Left hindlimb (tissue), 1 donor: Measurements from ENCODE around the gene SINHCAF.
"Not testable (repeated sequence)": the region's sequence is repeated elsewhere in the genome, so short reads cannot be mapped to it uniquely, and the experiment has no call there.

Source experiments
- DNase-seq: peaks from one replicate; pipeline ENCODE4 v3.0.0-alpha.2; 2018

Gene SINHCAF, protein sequence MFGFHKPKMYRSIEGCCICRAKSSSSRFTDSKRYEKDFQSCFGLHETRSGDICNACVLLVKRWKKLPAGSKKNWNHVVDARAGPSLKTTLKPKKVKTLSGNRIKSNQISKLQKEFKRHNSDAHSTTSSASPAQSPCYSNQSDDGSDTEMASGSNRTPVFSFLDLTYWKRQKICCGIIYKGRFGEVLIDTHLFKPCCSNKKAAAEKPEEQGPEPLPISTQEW

DNA sequence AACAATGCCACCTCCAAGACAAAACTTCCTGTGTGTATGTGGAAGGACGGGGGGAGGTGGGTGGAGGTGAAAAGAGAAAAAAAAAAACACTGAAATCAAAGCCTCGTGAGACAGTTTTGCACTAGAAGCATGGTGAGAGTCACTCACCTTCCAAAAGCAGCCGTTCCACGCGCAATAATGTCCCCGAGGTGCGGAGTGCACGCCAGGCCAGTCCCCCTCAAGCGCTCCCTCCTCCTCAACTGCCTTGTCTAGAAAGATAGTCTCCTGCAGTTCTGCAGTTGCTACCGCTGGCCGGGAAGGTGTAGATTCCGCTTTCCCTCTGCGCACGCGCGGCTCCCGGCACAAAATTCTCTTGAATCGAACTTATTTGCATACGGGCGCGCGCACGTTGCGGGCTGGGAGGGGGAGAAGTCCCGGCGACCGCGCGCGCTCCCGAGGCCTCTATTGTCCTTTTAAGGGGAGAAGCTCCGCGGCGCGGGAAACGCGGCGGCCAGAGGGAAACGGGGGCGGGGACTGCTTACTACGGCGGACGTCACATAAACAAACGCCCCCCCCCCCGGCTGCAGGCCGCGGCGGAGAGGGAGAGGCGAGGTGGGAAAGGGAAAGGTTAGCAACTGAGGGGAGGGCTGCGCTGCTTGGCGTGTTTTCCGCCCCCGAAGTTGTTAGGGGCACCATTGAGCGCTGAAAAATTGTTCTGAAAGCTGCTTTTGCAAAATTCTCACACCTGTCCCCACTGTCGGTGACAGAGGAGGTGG is at the start of gene SINHCAF:
TSS of gene SINHCAF (minus strand) at position 274 of the 755 bp plus-strand sequence. CDS start 27,946 bp downstream, outside the sequence.
- DNase-seq: peak; percentile 99

- DNase-seq: not testable (repeated sequence)
Measured at GRCh38 chr12:31375422-31375821, 49.5 kb upstream of the SINHCAF start.

- no peak for DNase-seq
Measured at GRCh38 chr12:31371256-31371620, 45.3 kb upstream of the SINHCAF start.

GRCh38 chr12:31370531-31371255 is 44.7 kb upstream of the SINHCAF start:
- peak; percentile 33 for DNase-seq

DNA sequence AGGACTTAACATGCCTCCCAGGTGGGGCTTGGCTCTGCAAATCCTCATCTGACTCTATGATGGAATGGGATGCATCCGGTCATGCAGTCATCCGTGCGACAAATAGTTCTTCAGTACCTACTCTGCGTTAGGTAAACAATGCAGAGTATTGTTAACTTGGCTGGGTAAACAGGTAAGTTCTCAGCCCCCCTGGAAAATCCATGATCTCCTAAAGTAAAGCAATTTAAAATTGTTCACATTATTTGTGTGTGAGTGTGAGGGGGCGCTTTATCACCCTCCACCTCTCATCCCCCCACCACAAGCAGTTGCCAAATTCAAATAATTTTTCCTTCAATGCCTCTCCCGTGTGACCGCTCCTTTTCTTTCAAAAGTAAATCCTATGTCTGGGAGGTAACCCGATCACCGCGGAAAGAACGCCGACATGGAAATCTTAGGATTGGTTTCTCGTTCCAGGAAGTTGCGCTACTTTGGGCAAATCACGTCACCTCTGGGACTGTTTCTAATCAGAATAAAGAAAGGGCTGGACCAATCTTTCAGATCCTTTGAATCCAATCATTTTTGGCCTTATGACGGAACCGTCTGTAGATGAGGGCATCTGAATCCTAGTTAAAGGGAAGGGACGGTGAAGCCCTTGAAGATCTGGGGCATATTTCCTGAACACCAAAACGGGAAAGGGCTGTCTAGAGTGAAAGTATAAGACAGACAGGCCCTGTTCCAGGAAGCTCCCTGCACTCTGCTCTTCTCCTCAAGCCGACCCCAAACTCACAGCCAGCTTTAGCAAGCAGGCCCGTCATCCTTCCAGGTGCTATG is 44.0 kb upstream of the SINHCAF start:
- DNase-seq: peak; percentile 81

DNA sequence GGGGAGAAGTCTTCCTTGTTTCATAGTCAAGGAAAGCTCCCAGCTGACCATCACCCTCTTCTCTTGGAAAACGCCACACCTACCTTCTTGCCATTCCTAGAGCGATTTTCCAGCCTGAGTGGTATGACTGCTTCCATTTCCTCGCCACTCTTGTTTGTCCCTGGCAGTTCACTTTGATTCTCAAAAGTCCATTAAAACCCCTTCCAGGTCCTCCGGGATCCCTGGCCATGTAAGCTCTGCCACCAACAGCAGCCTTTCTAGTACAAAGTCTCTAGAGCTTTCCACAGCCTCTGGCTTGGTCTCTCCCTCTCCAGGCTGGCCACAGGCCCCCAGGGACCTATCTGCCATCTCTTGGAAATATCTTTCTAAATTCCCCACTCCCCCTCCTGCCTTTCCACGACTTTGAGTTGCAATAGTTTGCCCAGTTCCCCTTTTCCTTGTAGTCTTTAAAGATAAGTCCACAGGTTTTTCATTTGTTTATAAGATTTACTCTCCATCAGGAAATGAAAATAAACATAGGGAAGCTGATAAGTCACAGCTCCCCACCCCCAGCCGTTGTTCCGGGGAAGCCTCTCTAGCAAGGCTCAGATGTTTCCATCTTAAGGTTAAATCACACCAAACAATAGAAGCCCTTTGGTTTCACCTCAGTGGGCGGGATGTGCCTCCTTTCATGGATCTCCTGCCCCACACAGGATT is 42.9 kb upstream of the SINHCAF start:
- peak; percentile 35 for DNase-seq

GRCh38 chr12:31366104-31366621 is 40.2 kb upstream of the SINHCAF start:
- DNase-seq: no peak

GRCh38 chr12:31363831-31364230 is 37.9 kb upstream of the SINHCAF start:
- no peak for DNase-seq

DNA sequence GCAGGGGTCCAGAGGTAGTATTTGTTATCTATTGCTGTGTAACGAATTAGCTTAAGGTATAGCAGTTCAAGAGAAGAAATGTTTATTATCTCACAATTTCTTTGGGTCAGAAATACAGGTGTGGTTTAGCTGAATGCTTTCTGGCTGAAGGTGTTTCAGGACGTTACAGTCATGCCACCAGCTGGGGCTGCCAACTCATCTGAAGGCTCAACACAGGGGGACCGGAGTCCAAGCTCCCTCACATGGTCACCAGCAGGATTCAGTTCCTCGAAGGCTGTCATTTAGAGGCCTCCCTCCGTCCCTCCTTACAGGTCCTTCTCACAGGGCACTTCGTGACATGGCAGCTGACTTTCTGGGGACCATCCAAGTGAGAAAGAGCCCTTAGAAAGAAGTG is 37.5 kb upstream of the SINHCAF start:
- no peak for DNase-seq

DNA sequence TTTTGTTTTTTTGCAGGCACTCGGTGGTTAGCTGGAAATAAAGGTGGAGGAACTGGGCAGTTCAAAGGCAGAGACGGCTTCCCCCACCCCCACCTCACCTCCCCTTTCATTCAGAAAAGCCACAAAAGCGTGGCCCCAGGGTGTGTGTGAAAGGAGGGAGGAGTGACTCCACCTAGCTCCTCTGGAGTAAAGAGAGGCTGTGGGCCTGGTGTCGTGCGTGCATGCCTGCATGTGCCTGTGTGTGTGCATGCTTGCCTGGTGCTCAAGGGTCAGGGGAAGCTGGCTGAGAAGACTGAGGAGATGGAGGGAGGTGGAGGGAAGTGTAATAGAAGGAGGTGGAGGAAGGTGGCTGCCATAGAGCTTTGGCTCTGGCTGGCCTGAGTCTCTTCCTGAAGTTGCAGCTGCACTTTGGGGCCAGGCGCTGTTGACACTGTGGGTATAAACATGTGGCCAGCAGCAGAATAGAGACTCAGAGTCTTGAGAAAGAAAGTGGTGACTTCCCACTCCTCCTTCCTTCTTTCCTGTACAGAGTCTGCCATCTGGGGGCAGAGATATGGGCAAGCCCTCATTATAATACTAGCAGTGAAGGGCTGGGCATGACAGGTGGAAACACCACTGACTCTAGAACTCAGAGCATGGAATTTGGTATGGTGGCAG is 36.9 kb upstream of the SINHCAF start:
- DNase-seq: no peak

DNA sequence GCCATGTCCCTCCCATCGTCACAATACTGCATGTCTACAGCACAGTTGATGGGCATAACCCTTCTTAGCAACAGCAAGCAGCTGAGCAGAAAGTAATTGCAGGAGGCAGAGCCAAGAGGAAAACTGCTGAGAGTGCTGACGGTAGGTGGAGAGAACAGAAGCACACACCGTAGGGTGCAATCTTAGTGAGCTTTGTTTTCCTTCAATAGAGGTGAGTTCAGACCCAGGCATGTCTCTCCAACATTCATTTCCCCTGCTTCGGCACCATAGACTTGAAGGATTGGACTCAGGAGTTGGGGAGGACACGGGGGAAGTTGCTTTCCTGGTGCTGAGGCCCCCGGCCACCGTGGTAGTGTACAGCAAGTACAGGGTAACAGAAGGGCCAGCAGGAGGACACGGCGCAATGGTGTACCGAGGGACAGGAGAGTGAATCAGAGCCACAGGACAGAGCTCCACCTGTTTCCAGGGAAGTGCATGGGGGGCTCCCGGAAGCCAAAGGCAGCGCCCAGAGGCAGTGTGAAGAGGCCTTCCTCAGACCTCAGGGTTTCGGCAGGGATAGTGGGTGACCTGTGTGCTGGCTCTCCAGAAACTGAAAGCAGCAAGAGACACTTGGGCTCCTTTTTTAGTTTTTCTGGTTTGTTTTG is 36.3 kb upstream of the SINHCAF start:
- no peak for DNase-seq

- DNase-seq: no peak
Measured at GRCh38 chr12:31361730-31362114, 35.8 kb upstream of the SINHCAF start.

- no peak for DNase-seq
Measured at GRCh38 chr12:31355747-31356107, 29.8 kb upstream of the SINHCAF start.

- DNase-seq: no peak
Measured at GRCh38 chr12:31353750-31354708, 28.1 kb upstream of the SINHCAF start.

GRCh38 chr12:31346267-31346666 is 20.3 kb upstream of the SINHCAF start:
- DNase-seq: no peak

DNA sequence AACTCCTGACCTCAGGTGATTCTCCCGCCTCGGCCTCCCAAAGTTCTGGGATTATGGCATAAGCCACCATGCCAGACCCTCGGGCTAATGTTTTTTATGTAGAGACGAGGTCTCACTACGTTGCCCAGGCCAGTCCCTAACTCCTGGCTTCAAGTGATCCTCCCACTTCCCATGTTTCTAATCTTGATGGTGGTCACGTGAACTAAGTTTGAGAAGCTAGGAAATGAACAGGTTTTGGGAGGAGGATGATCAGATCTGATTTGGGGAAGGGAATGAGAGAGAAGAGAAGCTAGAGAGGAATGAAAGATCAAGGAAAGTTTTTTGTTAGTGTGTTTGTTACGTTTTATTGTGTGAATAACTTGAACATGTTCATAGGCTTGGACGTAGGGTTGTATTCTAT is 17.2 kb upstream of the SINHCAF start:
- DNase-seq: no peak

GRCh38 chr12:31342286-31342685 is 16.3 kb upstream of the SINHCAF start:
- DNase-seq: no peak

- DNase-seq: no peak
Measured at GRCh38 chr12:31339831-31340622, 14.1 kb upstream of the SINHCAF start.

DNA sequence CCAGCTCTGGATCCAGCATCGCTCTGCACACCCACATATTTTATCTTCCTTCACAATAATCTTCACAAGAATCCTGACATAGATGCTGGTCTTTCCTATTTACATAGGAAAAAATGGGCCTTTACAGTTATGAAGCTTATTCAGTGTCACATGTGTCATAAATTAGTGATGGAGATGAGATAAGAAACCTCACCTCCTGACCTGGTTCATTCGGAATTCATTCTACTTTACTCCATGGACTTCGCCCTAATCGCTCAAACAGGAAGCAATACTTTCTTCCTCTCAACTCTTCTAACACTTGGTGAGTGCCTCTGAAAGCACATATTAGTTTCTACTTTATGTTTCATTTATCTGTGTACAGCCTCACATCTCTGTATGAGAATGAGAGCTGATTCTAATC is 12.0 kb upstream of the SINHCAF start:
- DNase-seq: no peak
